Stimulated activated naive CD4-positive, alpha-beta T cell (primary cell): ENCODE data around the gene KMT2C.
"Not testable (repeated sequence)": the region's sequence is repeated elsewhere in the genome, so short reads cannot be mapped to it uniquely, and the experiment has no call there.

ENCODE experiments used
- DNase-seq, 6 experiments: peaks; one replicate each; lab custom pipeline; 2025; lab: John Stamatoyannopoulos, UW

The KMT2C gene

DNA sequence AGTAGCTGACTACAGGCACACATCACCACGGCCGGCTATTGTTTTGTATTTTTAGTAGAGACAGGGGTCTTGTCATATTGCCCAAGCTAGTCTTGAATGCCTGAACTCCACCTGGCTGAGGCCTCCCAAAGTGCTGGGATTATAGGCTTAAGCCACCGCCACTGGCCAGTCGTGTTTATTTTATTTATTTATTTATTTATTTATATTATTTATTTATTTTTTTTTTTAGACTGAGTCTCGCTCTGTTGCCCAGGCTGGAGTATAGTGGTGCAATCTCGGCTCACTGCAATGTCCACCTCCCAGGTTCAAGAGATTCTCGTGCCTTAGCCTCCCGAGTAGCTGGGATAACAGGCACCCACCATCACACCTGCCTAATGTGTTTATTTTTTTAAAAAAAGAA lies 6.0 kb upstream of the KMT2C start:
- not testable (repeated sequence) for DNase-seq

GRCh38 chr7:152441168-152441567 lies 5.4 kb upstream of the KMT2C start:
- DNase-seq, result not testable (repeated sequence)

DNA sequence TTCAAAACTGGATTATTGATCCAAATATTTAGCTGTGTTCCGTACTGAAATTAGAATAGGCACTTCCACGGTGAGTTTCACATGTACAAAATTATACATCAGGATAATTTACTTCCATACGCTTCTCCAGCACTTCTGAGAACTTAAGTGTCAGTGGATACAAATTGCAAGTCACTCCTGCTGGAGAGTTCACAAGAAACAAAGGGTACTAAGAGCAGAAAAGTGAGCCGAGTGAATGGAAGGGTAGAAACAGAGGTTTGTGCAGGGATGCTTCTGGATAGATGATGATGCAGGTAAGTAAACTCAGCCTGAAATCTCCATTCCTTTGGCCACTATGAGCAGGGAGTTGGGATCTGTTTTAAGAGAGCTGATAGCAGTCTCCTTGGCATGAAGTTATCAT lies 2.2 kb upstream of the KMT2C start:
- DNase-seq, result not testable (repeated sequence)

- peak in 1 of 6 experiments; percentile 22 for DNase-seq
These were observed 1.2 kb upstream of the KMT2C start for GRCh38 chr7:152436931-152437575.

- peak; percentile 82 to 94 (median 92) for DNase-seq
These were observed 518 bp upstream of the KMT2C start for GRCh38 chr7:152436111-152436930.

DNA sequence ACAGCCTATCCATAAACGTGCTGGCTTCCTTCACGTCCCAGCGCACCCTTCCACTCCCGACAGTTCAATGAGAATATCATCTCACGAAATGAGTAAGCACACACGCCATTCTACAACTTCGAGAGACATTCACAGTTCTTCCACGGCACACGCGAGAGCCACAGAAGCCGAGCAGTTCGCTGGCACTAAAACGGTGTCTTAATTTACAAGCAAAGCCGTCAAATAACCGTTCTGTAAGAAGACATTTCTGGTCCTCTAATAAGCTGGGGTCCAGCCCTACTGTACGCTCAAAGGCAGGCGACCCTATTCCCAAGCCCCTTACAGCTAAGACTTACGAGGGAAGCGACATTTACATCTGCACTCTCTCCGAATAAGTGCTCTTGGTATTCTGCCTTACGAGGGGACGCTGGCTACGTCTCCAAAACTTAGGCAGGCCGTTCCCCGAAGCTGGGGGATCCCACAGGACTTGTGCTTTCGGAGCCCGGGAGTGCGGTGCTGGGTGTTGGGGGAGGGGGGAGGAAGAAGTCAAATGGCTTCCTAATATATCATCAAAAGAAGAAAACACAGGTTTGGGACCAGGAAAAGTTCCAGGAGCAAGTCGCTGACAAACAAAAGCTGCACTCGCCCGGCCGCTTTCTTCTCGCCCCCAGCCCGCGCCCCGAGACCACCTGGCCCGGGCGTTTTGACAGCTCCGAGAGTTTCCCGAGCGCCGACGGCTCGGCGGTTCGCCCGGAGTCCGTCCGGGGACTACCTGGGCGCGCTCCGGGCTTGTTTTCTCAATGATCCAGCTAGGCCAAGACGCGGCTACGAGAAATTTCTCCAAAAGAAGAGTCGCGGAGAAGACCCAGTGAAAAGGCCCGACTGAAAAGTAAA lies 1.1 kb downstream of the KMT2C start:
- DNase-seq, result peak in 4 of 6 experiments; percentile 29 to 64 (median 45)

GRCh38 chr7:152433721-152434490 lies 1.9 kb downstream of the KMT2C start:
- not testable (repeated sequence) for DNase-seq

- not testable (repeated sequence) for DNase-seq
These were observed 3.1 kb downstream of the KMT2C start for GRCh38 chr7:152432735-152433134.

- DNase-seq, result no peak
These were observed 4.9 kb downstream of the KMT2C start for GRCh38 chr7:152430854-152431253.

DNA sequence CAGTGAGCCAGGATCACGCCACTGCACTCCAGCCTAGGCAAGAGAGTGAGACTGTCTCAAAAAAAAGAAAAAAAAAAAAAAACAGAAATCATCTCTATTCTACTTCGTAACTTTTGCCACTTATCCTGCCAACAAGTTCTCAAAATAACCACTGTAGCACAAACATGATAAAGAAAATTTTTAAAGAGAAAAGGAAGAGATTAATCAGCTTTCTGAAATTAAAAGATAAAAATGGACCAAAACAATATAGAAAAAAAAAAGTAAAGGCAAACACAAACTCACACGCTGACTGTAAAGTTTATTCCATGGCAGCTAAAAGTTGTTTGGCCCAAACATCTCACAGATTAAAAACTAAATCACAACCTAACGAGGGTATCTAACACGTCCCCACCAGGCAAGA lies 5.7 kb downstream of the KMT2C start:
- DNase-seq, result not testable (repeated sequence)

DNA sequence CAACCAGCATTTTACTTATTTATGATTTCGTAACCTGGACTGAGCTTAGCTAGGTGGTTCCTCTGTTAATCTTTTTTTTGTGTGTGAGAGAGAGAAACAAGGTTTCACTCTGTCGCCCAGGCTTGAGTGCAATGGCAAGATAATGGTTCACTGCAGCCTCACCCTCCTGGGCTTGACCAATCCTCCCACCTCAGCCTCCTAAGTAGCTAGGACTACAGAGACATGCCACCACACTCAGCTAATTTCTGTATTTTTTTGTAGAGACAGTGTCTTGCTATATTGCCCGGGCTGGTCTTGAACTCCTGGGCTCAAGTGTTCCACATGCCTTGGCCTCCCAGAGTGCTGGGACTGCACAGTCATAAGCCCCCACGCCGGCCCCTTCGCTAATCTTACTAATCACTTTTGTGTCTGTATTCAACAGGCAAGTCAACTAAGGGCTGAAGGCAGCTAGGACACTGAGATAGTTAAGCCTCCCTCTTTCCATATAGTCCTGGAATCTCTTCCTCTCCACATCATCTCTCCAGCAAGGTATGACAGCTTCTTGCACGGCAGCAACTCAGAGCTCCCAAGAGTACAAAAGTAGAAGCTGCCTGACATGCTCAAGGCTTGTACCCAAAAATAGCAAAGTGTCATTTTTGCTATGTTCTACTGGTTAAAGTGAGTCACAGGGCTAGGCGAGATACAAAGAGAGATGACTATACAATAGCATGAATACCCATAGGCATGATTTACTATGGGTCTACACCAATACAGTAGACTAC lies 11.3 kb downstream of the KMT2C start:
- no peak for DNase-seq

DNA sequence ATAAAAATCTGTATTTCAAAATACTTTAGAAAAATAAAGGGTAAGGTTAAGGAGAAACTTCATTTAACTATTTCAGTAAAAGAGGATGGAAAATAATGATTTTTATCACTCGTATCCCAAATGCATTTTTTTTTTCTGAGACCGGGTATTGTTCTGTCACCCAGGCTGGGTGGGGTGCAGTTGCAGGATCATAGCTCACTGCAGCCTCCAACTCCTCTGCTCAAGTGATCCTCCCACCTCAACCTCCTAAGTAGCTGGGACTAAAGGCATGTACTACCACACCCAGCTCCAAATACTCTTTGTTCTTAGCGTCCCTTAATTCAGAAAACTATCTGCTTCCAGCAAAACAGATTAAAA lies 11.8 kb downstream of the KMT2C start:
- DNase-seq, result no peak

GRCh38 chr7:152423171-152423570 lies 12.6 kb downstream of the KMT2C start:
- not testable (repeated sequence) for DNase-seq

DNA sequence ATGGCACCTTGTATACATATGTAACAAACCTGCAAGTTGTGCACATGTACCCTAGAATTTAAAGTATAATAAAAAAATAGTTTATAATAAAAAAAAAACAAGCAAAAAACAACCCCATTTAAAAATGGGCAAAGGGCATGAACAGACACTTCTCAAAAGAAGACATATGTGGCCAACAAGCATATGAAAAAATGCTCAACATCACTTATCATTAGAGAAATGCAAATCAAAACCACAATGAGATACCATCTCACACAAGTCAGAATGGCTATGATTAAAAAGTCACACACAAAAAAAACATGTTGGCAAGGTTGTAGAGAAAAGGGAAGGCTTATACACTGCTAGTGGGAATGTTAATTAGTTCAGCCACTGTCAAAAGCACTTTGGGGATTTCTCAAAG lies 14.9 kb downstream of the KMT2C start:
- DNase-seq, result not testable (repeated sequence)

- no peak for DNase-seq
These were observed 16.1 kb downstream of the KMT2C start for GRCh38 chr7:152419473-152420429.

GRCh38 chr7:152414779-152415178 lies 21.0 kb downstream of the KMT2C start:
- no peak for DNase-seq

DNA sequence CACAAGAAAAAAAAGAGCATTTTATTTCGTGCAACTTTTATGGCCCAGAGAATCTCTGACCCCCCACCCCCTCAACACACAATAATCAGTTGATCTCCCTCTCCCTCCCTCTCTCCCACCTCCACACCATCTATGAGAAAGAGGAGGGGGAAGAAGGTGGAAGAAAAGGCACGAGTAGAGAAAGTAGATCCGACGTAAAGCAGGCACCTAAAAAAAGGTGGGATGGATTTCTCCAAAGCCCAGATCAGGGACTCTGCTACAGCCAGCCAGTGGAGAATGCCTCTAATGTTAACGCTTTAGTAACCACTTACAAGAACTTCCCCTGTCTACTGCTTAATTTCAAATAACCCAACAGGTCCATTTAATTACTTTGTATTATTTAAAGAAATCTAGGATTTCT lies 24.4 kb downstream of the KMT2C start:
- no peak for DNase-seq

DNA sequence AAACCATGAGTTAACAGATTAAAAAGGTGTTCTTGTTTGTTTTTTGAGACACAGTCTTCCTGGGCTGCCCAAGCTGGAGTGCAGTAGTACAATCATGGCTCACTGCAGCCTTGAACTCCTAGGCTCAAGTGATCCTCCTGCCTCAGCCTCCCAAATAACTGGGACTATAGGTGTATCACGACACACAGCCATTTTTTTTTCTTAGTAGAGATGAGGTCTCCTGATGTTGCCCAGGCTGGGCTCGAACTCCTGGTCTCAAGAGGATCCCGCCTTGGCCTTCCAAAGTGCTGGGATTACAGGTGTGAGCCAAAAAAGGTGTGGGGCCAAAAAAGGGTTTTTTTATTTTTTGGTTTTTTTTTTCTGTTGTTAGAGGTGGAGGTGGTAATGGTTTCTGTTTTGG lies 29.3 kb downstream of the KMT2C start:
- DNase-seq, result no peak

DNA sequence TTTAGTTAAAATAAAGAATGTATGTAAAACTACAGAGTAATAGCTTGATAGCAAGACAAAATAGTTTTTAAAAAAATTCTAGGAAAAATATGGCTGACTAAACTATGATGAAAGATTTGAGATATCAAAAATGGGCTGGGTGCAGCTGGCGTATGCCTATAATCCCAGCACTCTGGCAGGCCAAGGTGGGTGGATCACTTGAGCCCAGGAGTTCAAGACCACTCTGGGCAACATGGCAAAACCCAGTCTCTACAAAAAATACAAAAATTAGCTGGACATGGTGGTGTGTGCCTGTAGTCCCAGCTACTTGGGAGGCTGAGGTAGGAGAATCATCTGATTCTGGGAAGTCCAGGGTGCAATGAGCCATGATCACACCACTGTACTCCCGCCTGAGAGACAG lies 29.8 kb downstream of the KMT2C start:
- DNase-seq, result not testable (repeated sequence)

DNA sequence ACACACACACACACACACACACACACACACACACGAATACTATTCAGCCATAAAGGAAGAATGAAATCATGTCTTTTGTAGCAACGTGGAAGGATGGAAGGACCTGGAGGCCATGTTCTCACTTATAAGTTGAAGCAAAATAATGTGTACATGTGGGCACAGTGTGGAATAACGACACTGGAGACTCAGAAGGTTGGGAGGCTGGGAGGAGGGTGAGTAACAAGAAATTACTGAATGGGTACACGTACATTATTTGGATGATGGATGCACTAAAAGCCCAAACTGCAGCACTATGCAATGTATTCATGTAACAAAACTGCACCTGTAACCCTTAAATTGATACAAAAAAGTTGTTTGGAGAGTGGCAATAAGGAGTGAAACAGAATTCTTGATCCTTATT lies 32.1 kb downstream of the KMT2C start:
- no peak for DNase-seq
